Immature natural killer cell (primary cell): ENCODE measurements around the gene HCLS1. TPM values are rescaled to one million over a fixed set of nuclear protein-coding genes. Genes with fewer than 3 reads are reported as not detected.

Experiments
- DNase-seq, 3 donors: peaks; one replicate each; pipeline ENCODE4 v3.0.0; 2022; ENCODE audit warnings: mixed read lengths in 1 of 3
- H3K27ac Mint-ChIP-seq, 6 donors: one replicate each; pipeline ENCODE4 v1.8.0; 2020; ENCODE audit warnings: mixed read lengths in 6 of 6, mild to moderate bottlenecking in 5 of 6, inconsistent platforms in 4 of 6, moderate library complexity in 3 of 6
- H3K27me3 Mint-ChIP-seq, 3 donors: one replicate each; pipeline ENCODE4 v1.8.0; 2020 to 2021; ENCODE audit warnings: low read depth in 3 of 3, mild to moderate bottlenecking in 3 of 3, mixed read lengths in 3 of 3, moderate library complexity in 3 of 3, inconsistent platforms in 1 of 3
- H3K36me3 Mint-ChIP-seq, 3 donors: one replicate each; pipeline ENCODE4 v1.8.0; 2020; ENCODE audit warnings: mixed read lengths in 3 of 3, inconsistent platforms in 2 of 3, mild to moderate bottlenecking in 2 of 3
- H3K4me1 Mint-ChIP-seq, 2 donors: one replicate each; pipeline ENCODE4 v1.8.0; 2020; ENCODE audit warnings: inconsistent platforms in 2 of 2, mild to moderate bottlenecking in 2 of 2, mixed read lengths in 2 of 2, moderate library complexity in 1 of 2
- H3K4me3 Mint-ChIP-seq, 5 donors: one replicate each; pipeline ENCODE4 v1.8.0; 2020; ENCODE audit warnings: mild to moderate bottlenecking in 5 of 5, mixed read lengths in 5 of 5, inconsistent platforms in 3 of 5, moderate library complexity in 3 of 5
- H3K9me3 Mint-ChIP-seq, 6 donors: one replicate each; pipeline ENCODE4 v1.8.0; 2020; ENCODE audit warnings: mild to moderate bottlenecking in 6 of 6, mixed read lengths in 6 of 6, inconsistent platforms in 4 of 6, moderate library complexity in 3 of 6
- polyA plus RNA-seq, 3 donors: library from polyadenylated mRNA; unstranded; fragments of 300-500 nt; fragmentation: Illumina TruSeq; gene quantifications; one replicate each; pipeline ENCODE4 v1.2.3, GENCODE V29; 2021

Gene HCLS1
- polyA plus RNA-seq, 3 donors from 2014 or later = 394 to 546 (median 502) TPM

DNA sequence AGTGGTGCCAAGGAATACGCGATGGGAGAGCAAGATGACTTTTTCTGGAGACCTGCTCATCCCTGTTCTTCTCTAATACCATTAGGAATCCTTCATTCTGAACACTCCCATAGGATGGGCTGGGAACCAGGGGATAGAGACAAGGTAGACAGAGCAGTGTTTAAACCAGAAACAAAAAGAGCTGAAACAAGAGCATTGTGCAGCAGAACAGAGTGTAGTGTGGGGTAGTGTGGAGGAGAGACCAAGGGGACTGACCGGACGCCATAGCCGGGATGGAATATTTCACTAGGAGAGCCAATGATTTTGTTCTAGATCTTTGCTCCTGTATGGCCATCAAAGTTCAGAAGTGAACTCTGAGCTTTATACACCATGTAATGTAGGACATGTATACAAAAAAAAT, 15.6 kb downstream of the HCLS1 start:
- Mint-ChIP-seq H3K4me1 (peaks cover 12 to 44% of the 10 kb centered on the region in 2 donors), H3K27me3 (no peaks in the 10 kb centered on the region), H3K4me3 (no peak overlapping the region), H3K27ac (peak overlapping the region in 1 of 6 donors; percentile 19), H3K36me3 (peaks cover 12 to 54% (median 40%) of the 10 kb centered on the region in 3 donors), H3K9me3 (no peaks in the 10 kb centered on the region)
- DNase-seq = no peak

DNA sequence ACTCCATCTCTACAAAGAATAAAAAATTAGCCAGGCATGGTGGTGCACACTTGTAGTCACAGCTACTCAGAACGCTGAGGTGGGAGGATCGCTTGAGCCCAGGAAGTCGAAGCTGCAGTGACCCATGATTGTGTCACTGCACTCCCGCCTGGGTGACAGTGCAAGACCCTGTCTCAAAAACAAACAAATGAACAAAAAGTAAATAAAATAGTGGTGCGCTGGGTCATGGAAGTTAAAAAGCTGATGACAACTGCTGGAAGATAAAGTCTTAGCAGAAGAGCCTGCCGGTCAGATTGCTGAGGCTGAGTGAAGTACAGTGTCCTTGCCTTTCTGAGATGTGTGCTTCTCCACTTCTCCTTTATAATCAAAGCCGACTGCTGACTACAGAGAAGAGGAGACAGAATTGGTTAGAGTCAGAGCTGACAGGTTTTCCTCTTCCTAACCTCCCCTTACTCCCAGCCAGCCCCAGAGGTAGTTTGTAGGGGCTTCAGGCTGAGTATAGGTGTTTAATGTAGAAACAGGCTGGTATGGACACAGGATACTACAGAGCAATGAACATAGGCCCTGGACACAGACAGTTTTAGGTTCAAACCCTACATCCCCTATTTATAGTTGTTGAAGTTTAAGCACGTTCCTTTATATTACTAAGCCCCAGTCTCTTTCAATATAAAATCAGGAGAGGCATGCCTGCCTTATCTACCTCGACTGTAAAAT, 17.9 kb downstream of the HCLS1 start:
- Mint-ChIP-seq H3K27ac (no peak overlapping the region), H3K4me1 (peaks cover 2 to 42% of the 10 kb centered on the region in 2 donors), H3K9me3 (no peaks in the 10 kb centered on the region), H3K4me3 (no peak overlapping the region), H3K36me3 (peaks cover 17 to 63% (median 54%) of the 10 kb centered on the region in 3 donors), H3K27me3 (no peaks in the 10 kb centered on the region)
- DNase-seq = no peak

DNA sequence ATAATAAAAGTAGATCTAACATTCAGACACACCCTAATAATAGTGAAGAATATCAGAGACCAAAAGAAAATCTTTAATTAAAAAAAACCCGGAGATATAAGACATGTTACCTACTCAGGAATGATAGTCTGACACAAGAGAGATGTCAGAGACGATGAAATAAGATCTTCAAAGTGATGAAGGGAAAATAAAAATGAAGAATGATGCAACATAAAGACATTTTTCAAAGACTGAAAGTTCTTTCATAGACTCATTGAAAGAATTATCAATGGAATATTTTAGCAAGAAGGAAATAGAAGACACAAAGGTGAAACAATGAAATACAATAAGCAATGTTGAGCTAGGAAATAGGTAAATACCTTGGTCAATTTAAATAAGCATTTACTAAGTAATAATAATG, 19.6 kb downstream of the HCLS1 start:
- no peak overlapping the region for H3K4me3 Mint-ChIP-seq
- peaks cover 20 to 79% (median 66%) of the 10 kb centered on the region in 3 donors for H3K36me3 Mint-ChIP-seq
- H3K9me3 Mint-ChIP-seq = no peaks in the 10 kb centered on the region
- no peak for DNase-seq
- peak overlapping the region in 1 of 6 donors; percentile 49 for H3K27ac Mint-ChIP-seq
- peaks cover 2 to 37% of the 10 kb centered on the region in 2 donors for H3K4me1 Mint-ChIP-seq
- H3K27me3 Mint-ChIP-seq = no peaks in the 10 kb centered on the region

DNA sequence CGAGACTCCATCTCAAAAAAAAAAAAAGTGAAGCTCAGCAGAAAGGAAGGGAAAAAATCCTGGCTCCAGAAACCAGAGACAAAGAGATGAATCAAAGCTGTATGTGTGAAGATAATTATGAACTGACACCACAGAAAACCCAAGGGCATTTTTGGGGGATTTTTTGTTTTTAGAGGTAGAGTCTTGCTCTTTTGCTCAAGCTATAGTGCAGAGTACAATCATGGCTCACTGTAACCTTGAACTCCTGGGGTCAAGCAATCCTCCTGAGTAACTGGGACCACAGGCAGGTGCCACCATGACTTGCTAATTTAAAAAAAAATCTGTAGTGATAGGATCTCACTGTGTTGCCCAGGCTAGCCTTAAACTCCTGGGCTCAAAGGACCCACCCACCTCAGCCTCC, 22.8 kb downstream of the HCLS1 start:
- Mint-ChIP-seq H3K9me3 (no peaks in the 10 kb centered on the region), H3K27ac (peak overlapping the region in 1 of 6 donors; percentile 45), H3K4me1 (peaks cover 2 to 36% of the 10 kb centered on the region in 2 donors), H3K4me3 (no peak overlapping the region), H3K36me3 (peaks cover 38 to 83% (median 62%) of the 10 kb centered on the region in 3 donors), H3K27me3 (no peaks in the 10 kb centered on the region)
- DNase-seq = no peak

DNA sequence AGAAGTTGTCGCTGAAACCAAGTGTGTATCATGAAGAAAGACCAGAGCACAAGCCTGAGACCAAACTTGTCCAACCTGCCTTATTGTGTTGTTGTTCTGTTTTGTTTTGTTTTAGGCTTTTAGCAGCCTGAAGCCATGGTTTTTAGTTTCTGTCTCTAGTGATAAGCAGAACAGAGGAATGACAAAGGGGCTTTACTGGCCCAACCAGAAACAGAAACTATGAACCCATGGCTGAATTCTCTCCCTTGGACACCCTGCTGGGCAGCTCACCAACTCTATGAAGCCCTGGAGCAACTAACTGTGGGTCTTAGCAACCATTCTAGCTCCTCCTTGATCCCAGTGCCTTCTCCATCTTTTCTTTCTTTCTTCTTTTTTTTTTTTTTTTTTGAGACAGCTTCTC, 30.3 kb downstream of the HCLS1 start:
- H3K9me3 Mint-ChIP-seq = no peaks in the 10 kb centered on the region
- H3K4me3 Mint-ChIP-seq = no peak overlapping the region
- peak overlapping the region in 5 of 6 donors; percentile 12 to 82 (median 54) for H3K27ac Mint-ChIP-seq
- H3K36me3 Mint-ChIP-seq = peaks cover 35 to 63% (median 44%) of the 10 kb centered on the region in 3 donors
- no peak for DNase-seq
- no peaks in the 10 kb centered on the region for H3K27me3 Mint-ChIP-seq
- no peaks in the 10 kb centered on the region for H3K4me1 Mint-ChIP-seq

DNA sequence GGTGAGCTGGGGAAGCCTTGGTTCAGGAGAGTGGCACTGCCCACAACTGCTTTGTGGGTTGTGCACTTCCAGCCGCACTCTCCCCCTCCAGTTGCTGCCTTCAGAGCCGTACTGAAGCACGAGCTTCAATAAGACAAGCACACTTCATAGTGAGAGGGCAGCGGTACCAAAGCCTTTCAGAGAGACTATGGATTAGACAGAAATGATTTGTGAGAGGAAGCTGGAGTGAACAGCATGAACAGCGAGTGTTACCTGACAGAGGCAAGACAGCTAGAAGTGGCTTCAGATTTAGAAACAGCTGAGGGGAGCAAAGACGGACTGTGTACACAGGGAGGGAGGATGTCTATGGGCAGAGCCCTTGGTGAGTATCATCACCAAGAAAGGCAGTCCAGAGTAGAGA, 31.1 kb downstream of the HCLS1 start:
- Mint-ChIP-seq H3K9me3 (no peaks in the 10 kb centered on the region), H3K27me3 (no peaks in the 10 kb centered on the region), H3K4me3 (no peak overlapping the region), H3K4me1 (no peaks in the 10 kb centered on the region), H3K27ac (peak overlapping the region in 4 of 6 donors; percentile 12 to 55 (median 53)), H3K36me3 (peaks cover 31 to 56% (median 37%) of the 10 kb centered on the region in 3 donors)
- DNase-seq = no peak

DNA sequence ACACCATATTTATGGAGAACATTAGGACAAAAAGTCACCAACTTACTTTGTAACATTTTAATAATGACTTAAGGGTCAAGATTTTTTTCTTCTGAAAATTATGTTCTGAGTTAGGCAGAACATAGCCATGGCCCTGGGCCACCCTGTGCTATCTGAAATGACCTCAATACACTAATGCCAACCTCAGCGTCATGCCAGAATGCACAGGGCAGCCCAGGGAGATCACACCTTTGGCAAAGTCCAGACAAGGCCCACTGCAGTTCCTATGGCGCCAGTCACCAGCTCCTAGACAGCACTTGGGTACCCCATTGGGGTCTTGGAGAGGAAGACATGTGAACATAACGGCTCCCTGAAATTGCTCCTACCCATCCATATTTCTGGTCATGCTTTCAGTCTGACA, 33.1 kb downstream of the HCLS1 start:
- H3K4me3 Mint-ChIP-seq = no peak overlapping the region
- H3K9me3 Mint-ChIP-seq = no peaks in the 10 kb centered on the region
- H3K36me3 Mint-ChIP-seq = peaks cover 20 to 39% (median 31%) of the 10 kb centered on the region in 3 donors
- no peaks in the 10 kb centered on the region for H3K4me1 Mint-ChIP-seq
- no peak overlapping the region for H3K27ac Mint-ChIP-seq
- H3K27me3 Mint-ChIP-seq = no peaks in the 10 kb centered on the region
- no peak for DNase-seq

DNA sequence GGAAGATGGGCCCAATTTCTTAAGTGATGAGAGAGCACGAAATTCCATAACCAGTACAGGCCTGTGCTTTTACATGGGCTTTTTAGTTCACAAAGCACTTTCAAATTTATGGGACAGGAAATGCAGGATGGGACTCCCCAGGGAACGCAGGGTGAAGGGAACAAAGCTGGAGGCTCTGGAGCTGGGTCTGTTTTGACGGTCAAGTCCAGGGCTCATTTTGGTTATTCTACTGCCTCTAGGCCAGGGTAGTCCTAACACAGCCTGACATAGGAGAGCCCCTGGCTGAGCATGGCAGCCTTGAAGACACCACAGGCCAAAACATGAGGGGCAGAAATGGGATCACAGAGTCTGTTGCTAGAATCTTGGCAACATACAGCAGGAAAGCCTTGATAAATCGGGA, 33.5 kb downstream of the HCLS1 start:
- H3K27me3 Mint-ChIP-seq = no peaks in the 10 kb centered on the region
- H3K9me3 Mint-ChIP-seq = no peaks in the 10 kb centered on the region
- no peak overlapping the region for H3K27ac Mint-ChIP-seq
- no peak overlapping the region for H3K4me3 Mint-ChIP-seq
- no peak for DNase-seq
- no peaks in the 10 kb centered on the region for H3K4me1 Mint-ChIP-seq
- H3K36me3 Mint-ChIP-seq = peaks cover 16 to 35% (median 31%) of the 10 kb centered on the region in 3 donors

DNA sequence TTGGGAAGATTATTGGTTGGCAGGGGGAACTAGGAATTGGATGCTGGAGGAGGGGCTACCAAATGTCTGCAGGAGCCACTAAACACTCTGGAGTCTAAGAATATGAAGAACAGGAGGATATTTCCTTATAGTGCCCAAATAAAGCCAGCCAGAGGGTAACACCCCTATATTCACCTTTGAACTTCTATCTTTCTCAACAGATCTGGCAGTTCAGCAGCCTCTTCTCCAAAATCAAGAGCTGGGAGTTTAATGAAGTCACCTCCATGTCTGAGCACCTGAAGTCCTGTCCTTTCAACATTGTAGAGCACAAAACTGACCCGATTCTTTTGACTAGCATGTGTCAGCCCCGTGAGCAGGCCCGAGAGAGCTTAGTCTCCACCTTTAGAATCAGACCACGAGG, 34.2 kb downstream of the HCLS1 start:
- H3K9me3 Mint-ChIP-seq = no peaks in the 10 kb centered on the region
- no peak for DNase-seq
- H3K27me3 Mint-ChIP-seq = peaks cover 0 to 2% (median 2%) of the 10 kb centered on the region in 3 donors
- peaks cover 9 to 30% (median 27%) of the 10 kb centered on the region in 3 donors for H3K36me3 Mint-ChIP-seq
- no peak overlapping the region for H3K27ac Mint-ChIP-seq
- no peaks in the 10 kb centered on the region for H3K4me1 Mint-ChIP-seq
- no peak overlapping the region for H3K4me3 Mint-ChIP-seq

DNA sequence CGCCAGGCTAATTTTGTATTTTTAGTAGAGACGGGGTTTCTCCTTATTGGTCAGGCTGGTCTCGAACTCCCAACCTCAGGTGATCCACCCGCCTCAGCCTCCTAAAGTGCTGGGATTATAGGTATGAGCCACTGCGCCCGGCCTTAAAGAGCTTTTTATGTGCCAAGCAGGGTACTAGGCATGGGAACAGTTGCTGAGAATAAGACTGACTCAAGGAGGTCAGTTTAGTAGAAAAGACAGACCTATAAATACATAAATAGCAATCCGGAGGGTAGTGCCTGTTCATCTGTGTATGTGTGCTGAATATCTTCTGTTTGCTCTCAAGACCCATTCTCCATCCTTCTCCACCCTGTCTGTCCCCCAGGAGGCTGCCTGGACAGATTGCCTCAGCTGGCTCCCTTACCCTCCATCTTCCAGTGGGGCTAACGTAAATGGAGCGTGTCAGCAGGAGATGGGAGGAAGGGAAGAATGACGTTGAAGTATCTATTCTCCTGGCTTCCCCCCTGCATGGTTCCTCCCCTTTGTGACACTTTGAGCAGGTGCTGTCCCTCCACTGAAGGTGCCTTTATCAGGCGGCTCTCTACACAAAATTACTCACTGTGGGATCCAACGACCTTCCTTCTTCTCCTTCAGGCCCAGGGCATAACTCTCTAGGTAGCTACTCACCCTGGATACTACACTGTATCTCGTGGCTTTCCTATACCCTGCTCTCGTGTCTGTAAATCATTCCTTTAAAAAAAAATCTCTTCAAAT, 36.4 kb downstream of the HCLS1 start:
- Mint-ChIP-seq H3K27ac (no peak overlapping the region), H3K4me3 (no peak overlapping the region), H3K36me3 (peaks cover 0 to 17% (median 7%) of the 10 kb centered on the region in 3 donors), H3K27me3 (peaks cover 0 to 3% (median 2%) of the 10 kb centered on the region in 3 donors), H3K4me1 (no peaks in the 10 kb centered on the region), H3K9me3 (no peaks in the 10 kb centered on the region)
- no peak for DNase-seq

DNA sequence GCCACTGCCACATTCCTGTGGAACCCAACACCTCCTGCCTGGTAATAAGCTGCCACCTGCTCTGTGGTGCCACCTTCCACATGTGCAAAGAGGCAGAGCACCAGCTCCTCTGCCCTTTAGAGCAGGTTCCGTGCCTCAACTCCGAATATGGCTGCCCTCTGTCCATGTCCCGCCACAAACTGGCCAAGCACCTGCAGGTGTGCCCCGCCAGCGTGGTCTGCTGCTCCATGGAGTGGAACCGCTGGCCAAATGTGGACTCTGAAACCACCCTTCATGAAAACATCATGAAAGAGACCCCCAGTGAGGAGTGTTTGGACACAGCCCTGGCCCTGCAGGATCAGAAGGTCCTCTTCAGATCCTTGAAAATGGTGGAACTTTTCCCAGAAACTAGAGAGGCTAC, 39.2 kb downstream of the HCLS1 start:
- Mint-ChIP-seq H3K27ac (no peak overlapping the region), H3K36me3 (peaks cover 0 to 5% (median 0%) of the 10 kb centered on the region in 3 donors), H3K4me3 (no peak overlapping the region), H3K9me3 (no peaks in the 10 kb centered on the region), H3K27me3 (peaks cover 0 to 6% (median 3%) of the 10 kb centered on the region in 3 donors), H3K4me1 (no peaks in the 10 kb centered on the region)
- no peak for DNase-seq

DNA sequence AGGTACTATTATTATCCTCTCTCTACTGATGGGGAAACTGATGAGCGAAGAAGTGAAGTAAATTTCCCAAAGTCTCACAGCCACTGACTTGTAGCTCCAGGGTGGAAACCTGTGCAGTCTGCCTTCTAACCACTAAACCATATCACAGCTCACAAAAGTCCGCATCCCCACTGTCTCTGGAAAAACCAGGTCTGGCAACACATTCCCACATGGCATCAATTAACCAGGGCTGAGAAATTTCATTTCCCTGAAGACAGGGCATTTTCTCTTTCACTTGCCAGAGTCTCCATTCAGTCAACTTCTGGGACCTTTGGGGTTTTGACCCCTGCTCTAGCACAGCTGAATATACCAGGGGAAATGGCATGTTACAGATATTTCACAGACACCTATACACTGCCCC, 41.0 kb downstream of the HCLS1 start:
- Mint-ChIP-seq H3K9me3 (no peaks in the 10 kb centered on the region), H3K27ac (no peak overlapping the region), H3K36me3 (peaks cover 0 to 5% (median 0%) of the 10 kb centered on the region in 3 donors), H3K27me3 (peaks cover 0 to 6% (median 3%) of the 10 kb centered on the region in 3 donors), H3K4me1 (no peaks in the 10 kb centered on the region), H3K4me3 (no peak overlapping the region)
- DNase-seq = no peak

DNA sequence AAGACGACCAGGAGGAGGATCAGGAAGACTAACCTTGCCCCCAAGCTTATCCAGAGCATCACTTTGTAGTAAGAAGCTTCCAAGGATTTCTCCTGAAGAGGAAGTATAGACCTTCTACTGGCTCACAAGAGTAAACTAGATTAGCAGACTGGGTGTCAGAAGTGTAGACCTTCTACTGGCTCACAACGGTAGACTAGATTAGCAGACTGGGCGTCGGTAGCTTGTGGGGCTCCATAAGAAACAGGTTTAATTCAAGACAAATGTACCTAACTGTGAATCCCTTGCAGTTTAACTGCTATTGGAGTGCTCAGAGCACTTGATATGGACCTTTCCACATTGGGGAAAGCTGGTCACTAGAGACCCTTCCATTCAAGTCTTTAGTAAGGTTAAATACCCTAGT, 54.6 kb downstream of the HCLS1 start:
- no peaks in the 10 kb centered on the region for H3K36me3 Mint-ChIP-seq
- H3K9me3 Mint-ChIP-seq = no peaks in the 10 kb centered on the region
- H3K27ac Mint-ChIP-seq = no peak overlapping the region
- no peak for DNase-seq
- H3K27me3 Mint-ChIP-seq = peaks cover 0 to 3% (median 2%) of the 10 kb centered on the region in 3 donors
- H3K4me3 Mint-ChIP-seq = no peak overlapping the region
- no peaks in the 10 kb centered on the region for H3K4me1 Mint-ChIP-seq

DNA sequence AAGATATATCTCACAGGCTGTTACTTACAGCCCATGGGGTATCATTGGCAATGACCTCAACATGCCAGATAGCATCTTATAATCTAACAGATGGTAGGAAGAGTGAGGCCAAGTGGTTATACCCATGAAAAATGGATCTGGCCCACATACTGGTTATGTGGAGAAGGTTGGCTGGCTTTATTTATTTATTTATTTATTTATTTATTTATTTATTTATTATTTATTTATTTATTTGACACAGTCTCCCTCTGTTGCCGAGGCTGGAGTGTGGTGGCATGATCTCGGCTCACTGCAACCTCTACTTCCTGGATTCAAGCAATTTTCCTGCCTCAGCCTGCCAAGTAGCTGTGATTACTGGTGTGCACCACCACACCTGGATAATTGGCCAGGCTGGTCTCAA, 55.9 kb downstream of the HCLS1 start:
- H3K4me1 Mint-ChIP-seq = no peaks in the 10 kb centered on the region
- H3K27ac Mint-ChIP-seq = no peak overlapping the region
- no peaks in the 10 kb centered on the region for H3K27me3 Mint-ChIP-seq
- H3K9me3 Mint-ChIP-seq = no peaks in the 10 kb centered on the region
- no peaks in the 10 kb centered on the region for H3K36me3 Mint-ChIP-seq
- no peak for DNase-seq
- H3K4me3 Mint-ChIP-seq = no peak overlapping the region
